ENCODE measurements around the gene GBP5.
"Not testable (repeated sequence)": the region's sequence is repeated elsewhere in the genome, so short reads cannot be mapped to it uniquely, and the experiment has no call there.

GBP5 gene

GRCh38 chr1:89260566-89261255 is 11.9 kb downstream of the GBP5 start:
- H3K27ac ChIP-seq (ENCODE audit: low read length), result peak overlapping the region; percentile 12
- H3K9me3 ChIP-seq (ENCODE audit: control insufficient read depth in 2 of 2, low read length in 2 of 2), result no peaks in the 10 kb centered on the region
- H3K9ac ChIP-seq (ENCODE audit: low read length in 2 of 2), result no peak overlapping the region
- H3K4me1 ChIP-seq (ENCODE audit: control insufficient read depth, insufficient read depth, low read length), result peaks cover 22% of the 10 kb centered on the region
- no peaks in the 10 kb centered on the region for H3K36me3 ChIP-seq (ENCODE audit: control insufficient read depth in 2 of 2, insufficient read depth in 2 of 2, low read length in 2 of 2)
- no peaks in the 10 kb centered on the region for H3K27me3 ChIP-seq (ENCODE audit: control insufficient read depth in 1 of 2, insufficient read depth in 2 of 2, low read length in 2 of 2)
- peak overlapping the region; percentile 3 to 59 for H3K4me3 ChIP-seq (ENCODE audit: low read length in 2 of 2)

- peaks cover 22% of the 10 kb centered on the region for H3K4me1 ChIP-seq (ENCODE audit: control insufficient read depth, insufficient read depth, low read length)
- H3K9ac ChIP-seq (ENCODE audit: low read length in 2 of 2), result no peak overlapping the region
- peak overlapping the region; percentile 12 for H3K27ac ChIP-seq (ENCODE audit: low read length)
- no peaks in the 10 kb centered on the region for H3K36me3 ChIP-seq (ENCODE audit: control insufficient read depth in 2 of 2, insufficient read depth in 2 of 2, low read length in 2 of 2)
- no peaks in the 10 kb centered on the region for H3K27me3 ChIP-seq (ENCODE audit: control insufficient read depth in 1 of 2, insufficient read depth in 2 of 2, low read length in 2 of 2)
- peak overlapping the region in 1 of 2 donors; percentile 3 for H3K4me3 ChIP-seq (ENCODE audit: low read length in 2 of 2)
- H3K9me3 ChIP-seq (ENCODE audit: control insufficient read depth in 2 of 2, low read length in 2 of 2), result no peaks in the 10 kb centered on the region
These were observed 12.6 kb downstream of the GBP5 start for GRCh38 chr1:89260042-89260441.

GRCh38 chr1:89259283-89259971 is 13.2 kb downstream of the GBP5 start:
- Histone ChIP-seq H3K4me3 (ENCODE audit: low read length in 2 of 2) (no peak overlapping the region), H3K4me1 (ENCODE audit: control insufficient read depth, insufficient read depth, low read length) (peaks cover 22% of the 10 kb centered on the region), H3K27ac (ENCODE audit: low read length) (no peak overlapping the region)

GRCh38 chr1:89257041-89257440 is 15.6 kb downstream of the GBP5 start:
- Histone ChIP-seq H3K9ac (ENCODE audit: low read length in 2 of 2) (no peak overlapping the region), H3K4me1 (ENCODE audit: control insufficient read depth, insufficient read depth, low read length) (peaks cover 15% of the 10 kb centered on the region), H3K9me3 (ENCODE audit: control insufficient read depth in 2 of 2, low read length in 2 of 2) (no peaks in the 10 kb centered on the region), H3K4me3 (ENCODE audit: low read length in 2 of 2) (no peak overlapping the region), H3K27me3 (ENCODE audit: control insufficient read depth in 1 of 2, insufficient read depth in 2 of 2, low read length in 2 of 2) (no peaks in the 10 kb centered on the region), H3K36me3 (ENCODE audit: control insufficient read depth in 2 of 2, insufficient read depth in 2 of 2, low read length in 2 of 2) (no peaks in the 10 kb centered on the region), H3K27ac (ENCODE audit: low read length) (no peak overlapping the region)

More at GRCh38 chr1:89259283-89259971, 13.2 kb downstream of the GBP5 start:
- Histone ChIP-seq H3K9me3 (ENCODE audit: control insufficient read depth in 2 of 2, low read length in 2 of 2) (no peaks in the 10 kb centered on the region), H3K36me3 (ENCODE audit: control insufficient read depth in 2 of 2, insufficient read depth in 2 of 2, low read length in 2 of 2) (no peaks in the 10 kb centered on the region), H3K27me3 (ENCODE audit: control insufficient read depth in 1 of 2, insufficient read depth in 2 of 2, low read length in 2 of 2) (no peaks in the 10 kb centered on the region), H3K9ac (ENCODE audit: low read length in 2 of 2) (no peak overlapping the region)

GRCh38 chr1:89255581-89255980 is 17.1 kb downstream of the GBP5 start:
- not testable (repeated sequence) for H3K9me3 ChIP-seq (ENCODE audit: control insufficient read depth in 2 of 2, low read length in 2 of 2); H3K27me3 ChIP-seq (ENCODE audit: control insufficient read depth in 1 of 2, insufficient read depth in 2 of 2, low read length in 2 of 2); H3K9ac ChIP-seq (ENCODE audit: low read length in 2 of 2); H3K4me1 ChIP-seq (ENCODE audit: control insufficient read depth, insufficient read depth, low read length); H3K27ac ChIP-seq (ENCODE audit: low read length); H3K4me3 ChIP-seq (ENCODE audit: low read length in 2 of 2); H3K36me3 ChIP-seq (ENCODE audit: control insufficient read depth in 2 of 2, insufficient read depth in 2 of 2, low read length in 2 of 2)

- peaks cover 4% of the 10 kb centered on the region for H3K4me1 ChIP-seq (ENCODE audit: control insufficient read depth, insufficient read depth, low read length)
- H3K27me3 ChIP-seq (ENCODE audit: control insufficient read depth in 1 of 2, insufficient read depth in 2 of 2, low read length in 2 of 2), result no peaks in the 10 kb centered on the region
- H3K4me3 ChIP-seq (ENCODE audit: low read length in 2 of 2), result no peak overlapping the region
- H3K9me3 ChIP-seq (ENCODE audit: control insufficient read depth in 2 of 2, low read length in 2 of 2), result no peaks in the 10 kb centered on the region
- no peak overlapping the region for H3K27ac ChIP-seq (ENCODE audit: low read length)
- H3K9ac ChIP-seq (ENCODE audit: low read length in 2 of 2), result no peak overlapping the region
- H3K36me3 ChIP-seq (ENCODE audit: control insufficient read depth in 2 of 2, insufficient read depth in 2 of 2, low read length in 2 of 2), result no peaks in the 10 kb centered on the region
These were observed 17.9 kb downstream of the GBP5 start for GRCh38 chr1:89254658-89255287.

GRCh38 chr1:89243046-89243445 is 29.6 kb downstream of the GBP5 start:
- Histone ChIP-seq H3K9ac (ENCODE audit: low read length in 2 of 2) (no peak overlapping the region), H3K36me3 (ENCODE audit: control insufficient read depth in 2 of 2, insufficient read depth in 2 of 2, low read length in 2 of 2) (no peaks in the 10 kb centered on the region), H3K27ac (ENCODE audit: low read length) (no peak overlapping the region), H3K27me3 (ENCODE audit: control insufficient read depth in 1 of 2, insufficient read depth in 2 of 2, low read length in 2 of 2) (no peaks in the 10 kb centered on the region), H3K4me1 (ENCODE audit: control insufficient read depth, insufficient read depth, low read length) (no peaks in the 10 kb centered on the region), H3K9me3 (ENCODE audit: control insufficient read depth in 2 of 2, low read length in 2 of 2) (no peaks in the 10 kb centered on the region), H3K4me3 (ENCODE audit: low read length in 2 of 2) (no peak overlapping the region)
